ENCODE results near the gene CST9.

DNA sequence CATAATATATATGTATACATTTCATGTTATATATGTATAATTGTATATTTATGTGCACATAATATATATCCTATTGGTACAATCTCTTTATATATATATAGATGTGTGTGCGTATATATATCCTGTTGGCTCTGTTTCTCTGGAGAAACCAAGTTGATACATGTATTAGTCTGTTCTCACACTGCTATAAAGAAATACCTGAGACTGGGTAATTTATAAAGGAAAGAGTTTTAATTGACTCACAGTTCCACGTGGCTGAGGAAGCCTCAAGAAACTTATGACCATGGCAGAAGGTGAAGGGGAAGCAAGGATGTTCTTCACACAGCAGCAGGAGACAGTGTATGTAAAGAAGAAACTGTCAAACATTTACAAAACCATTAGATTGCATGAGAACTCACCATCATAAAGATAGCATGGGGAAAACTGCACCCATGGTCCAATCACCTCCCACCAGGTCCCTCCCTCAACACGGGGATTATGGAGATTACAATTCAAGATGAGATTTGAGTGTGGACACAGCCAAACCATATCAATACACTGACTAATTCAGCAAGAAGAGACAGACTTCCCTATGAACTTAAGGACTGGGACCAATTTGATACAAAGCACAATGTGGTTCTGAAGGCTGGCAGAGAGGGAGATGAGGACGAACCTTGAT is 18.1 kb upstream of the CST9 start:
- TF ChIP-seq POLR2AphosphoS5 (IDR thresholded peaks at IDR 0.05) = no peak
- TF ChIP-seq POLR2A (IDR thresholded peaks at IDR 0.05) = no peak

All from suprapubic skin (tissue), 4 donors.